NCI-H2107 (cell line): ENCODE results near the gene LRRN2.

Experiments
- DNase-seq: peaks from one replicate; lab custom pipeline; 2025; lab: John Stamatoyannopoulos, UW

Gene LRRN2

GRCh38 chr1:204662530-204662929, 23.0 kb downstream of the LRRN2 start:
- no peak for DNase-seq

- DNase-seq: no peak
Measured at GRCh38 chr1:204660509-204660908, 25.0 kb downstream of the LRRN2 start.

- no peak for DNase-seq
Measured at GRCh38 chr1:204659056-204659455, 26.5 kb downstream of the LRRN2 start.

- no peak for DNase-seq
Measured at GRCh38 chr1:204658295-204658694, 27.2 kb downstream of the LRRN2 start.

- no peak for DNase-seq
Measured at GRCh38 chr1:204653590-204654340, 31.8 kb downstream of the LRRN2 start.

GRCh38 chr1:204652497-204652896, 33.0 kb downstream of the LRRN2 start:
- no peak for DNase-seq

GRCh38 chr1:204651843-204652421, 33.6 kb downstream of the LRRN2 start:
- DNase-seq: peak; percentile 79

- DNase-seq: no peak
Measured at GRCh38 chr1:204650911-204651570, 34.5 kb downstream of the LRRN2 start.

GRCh38 chr1:204649721-204650521, 35.6 kb downstream of the LRRN2 start:
- peak; percentile 67 for DNase-seq

- no peak for DNase-seq
Measured at GRCh38 chr1:204648576-204648975, 37.0 kb downstream of the LRRN2 start.

GRCh38 chr1:204647805-204648153, 37.8 kb downstream of the LRRN2 start:
- no peak for DNase-seq

- no peak for DNase-seq
Measured at GRCh38 chr1:204647114-204647804, 38.3 kb downstream of the LRRN2 start.

GRCh38 chr1:204645666-204646065, 39.9 kb downstream of the LRRN2 start:
- no peak for DNase-seq

GRCh38 chr1:204645251-204645650, 40.3 kb downstream of the LRRN2 start:
- no peak for DNase-seq

- no peak for DNase-seq
Measured at GRCh38 chr1:204643503-204643902, 42.0 kb downstream of the LRRN2 start.

- DNase-seq: no peak
Measured at GRCh38 chr1:204641936-204642335, 43.6 kb downstream of the LRRN2 start.

GRCh38 chr1:204641455-204641854, 44.1 kb downstream of the LRRN2 start:
- DNase-seq: no peak

- no peak for DNase-seq
Measured at GRCh38 chr1:204640578-204640977, 45.0 kb downstream of the LRRN2 start.

GRCh38 chr1:204634260-204634910, 51.2 kb downstream of the LRRN2 start:
- no peak for DNase-seq

GRCh38 chr1:204633665-204634064, 51.9 kb downstream of the LRRN2 start:
- no peak for DNase-seq

GRCh38 chr1:204630132-204630905, 55.2 kb downstream of the LRRN2 start:
- DNase-seq: no peak
